Body of pancreas (tissue), 4 donors: ENCODE data around the gene ZNF335. TPM values are rescaled to one million over a fixed set of nuclear protein-coding genes. Genes with fewer than 3 reads are reported as not detected.
"Not testable (repeated sequence)": the region's sequence is repeated elsewhere in the genome, so short reads cannot be mapped to it uniquely, and the experiment has no call there.

Source experiments
- ATAC-seq: fragments of 150-250 bp; one replicate; pipeline ENCODE4 v1.9.1; 2016
- DNase-seq, 4 donors: peaks; one replicate each; pipeline ENCODE4 v3.0.0-alpha.2; 2019
- H3K27ac ChIP-seq, 4 donors: fragments of 200-600 bp; sonication (generic); 1 replicate in 3 of 4; 2 replicates in 1 of 4; pipeline versions ENCODE4 v1.5.1 to v1.6.1; 2016 to 2019; ENCODE audit warnings: mild to moderate bottlenecking in 1 of 4, mixed read lengths in 1 of 4, moderate library complexity in 1 of 4
- H3K27me3 ChIP-seq, 2 donors: fragments of 200-600 bp; sonication (generic); one replicate each; pipeline ENCODE4 v1.6.0; 2016; ENCODE audit warnings: mild to moderate bottlenecking in 1 of 2
- H3K36me3 ChIP-seq, 2 donors: fragments of 200-600 bp; sonication (generic); replicated peaks in 1 of 2; 2 replicates each; pipeline ENCODE4 v1.5.1; 2016; ENCODE audit warnings: low read depth in 2 of 2; ENCODE audit not compliant: insufficient read depth in 1 of 2
- H3K4me1 ChIP-seq: fragments of 200-600 bp; sonication (generic); one replicate; pipeline ENCODE4 v1.6.0; 2016
- H3K4me3 ChIP-seq, 2 donors: fragments of 200-600 bp; sonication (generic); 1 replicate in 1 of 2; 2 replicates in 1 of 2; pipeline ENCODE4 v1.5.1; 2016 to 2019
- H3K9me3 ChIP-seq, 3 donors: fragments of 200-600 bp; sonication (generic); 1 replicate in 2 of 3; 2 replicates in 1 of 3; pipeline ENCODE4 v1.5.1; 2016
- CTCF ChIP-seq, 7 experiments: fragments of 450-650 bp in 4 of 7; fragments of 200-600 bp in 3 of 7; sonication (generic) in 3 of 7; IDR thresholded peaks; one replicate each; pipeline ENCODE4 v1.5.1; 2016 to 2019; ENCODE audit warnings: antibody characterized with exemption in 7 of 7
- POLR2A ChIP-seq, 3 donors: fragments of 450-650 bp; IDR thresholded peaks; one replicate each; pipeline ENCODE4 v1.6.1; 2016; ENCODE audit warnings: antibody characterized with exemption in 3 of 3, mild to moderate bottlenecking in 2 of 3
- WGBS, 2 donors: methylation state at CpG; one replicate each; pipeline ENCODE4 v1.1.5; 2017; 5-methylcytosine and 5-hydroxymethylcytosine counted together
- intact Hi-C: fragments of 100-400 bp; cut with DNase I; formaldehyde crosslinking; loops from one replicate; pipeline ENCODE4 v1.15.1; 2023
- total RNA-seq, 2 donors: library from RNA; depleted of rRNA; stranded (reverse); fragments of >200 nt; gene quantifications; one replicate each; pipeline ENCODE4 v1.1.0, GENCODE V29; 2016

Gene ZNF335
- total RNA-seq, 2 donors from 2014 or later: 21.8 to 41.9 TPM

GRCh38 chr20:45902199-45902701, 69.8 kb downstream of the ZNF335 start:
- H3K36me3 ChIP-seq: peaks cover 0 to 21% of the 10 kb centered on the region in 2 donors
- ATAC-seq (no peak), DNase-seq (no peak)

GRCh38 chr20:45901332-45901731, 70.7 kb downstream of the ZNF335 start:
- DNase-seq, H3K4me3 ChIP-seq, ATAC-seq, H3K9me3 ChIP-seq, H3K27me3 ChIP-seq, intact Hi-C loops, H3K27ac ChIP-seq, H3K4me1 ChIP-seq: not testable (repeated sequence)
- WGBS, 2 donors: 92 to 95% methylated on average over 6 of the region's 6 CpGs
- peaks cover 0 to 21% of the 10 kb centered on the region in 2 donors for H3K36me3 ChIP-seq

More at GRCh38 chr20:45902199-45902701, 69.8 kb downstream of the ZNF335 start:
- Histone ChIP-seq H3K9me3 (no peaks in the 10 kb centered on the region), H3K27ac (no peak overlapping the region), H3K4me1 (no peaks in the 10 kb centered on the region), H3K4me3 (no peak overlapping the region), H3K27me3 (no peaks in the 10 kb centered on the region)
- WGBS, 2 donors: 91 to 100% methylated on average over 9 to 14 of the region's 14 CpGs
- TF ChIP-seq POLR2A (IDR thresholded peaks at IDR 0.05) (no peak), CTCF (IDR thresholded peaks at IDR 0.05) (no peak)
- intact Hi-C loops: no loop called here

DNA sequence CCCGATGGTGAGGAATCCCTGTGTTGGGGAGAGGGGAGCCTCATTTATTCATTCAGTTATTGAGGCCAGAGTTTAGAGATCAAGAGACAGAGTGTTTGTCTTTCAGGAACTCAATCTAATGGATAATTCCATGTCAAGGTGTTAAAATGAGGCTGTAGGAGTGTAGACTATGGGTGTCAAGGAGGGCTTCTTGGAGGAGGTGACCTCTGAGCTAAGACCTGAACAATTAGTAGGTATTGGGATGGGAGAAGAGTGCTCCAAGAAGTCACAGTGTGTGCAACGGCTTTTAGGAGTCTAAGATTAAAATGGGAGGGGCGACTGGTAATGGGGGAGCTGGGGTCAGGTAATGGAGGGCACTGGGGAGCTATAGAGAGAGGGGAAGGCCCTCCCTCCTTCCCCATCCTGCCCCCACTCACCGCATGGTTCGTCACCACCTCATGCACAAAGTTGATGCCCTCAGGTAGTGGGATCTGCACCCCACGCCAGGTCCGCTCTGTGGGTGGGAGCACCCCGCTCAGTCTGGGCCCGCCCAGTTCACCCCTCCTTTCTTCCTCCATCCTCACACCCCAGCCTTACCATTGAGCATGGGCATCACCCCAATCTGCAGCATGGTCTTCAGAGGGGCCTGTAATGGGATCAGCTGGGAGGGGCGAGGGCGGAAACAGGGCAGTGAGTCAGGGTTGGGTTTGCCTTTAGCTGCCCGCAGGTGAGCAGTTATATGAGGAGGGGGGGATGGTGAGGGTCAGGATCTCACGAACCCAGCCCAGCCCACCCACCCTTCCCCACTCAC, 72.8 kb downstream of the ZNF335 start:
- ATAC-seq: no peak

More for the DNA sequence above, 72.8 kb downstream of the ZNF335 start:
- H3K4me3 ChIP-seq: no peak overlapping the region
- DNase-seq: no peak
- intact Hi-C loops: loop anchor here (10.0 kb wide), 1 partner anchor 66 kb away; no protein-coding TSS in a partner anchor
- H3K36me3 ChIP-seq: peaks cover 0 to 24% of the 10 kb centered on the region in 2 donors
- H3K27me3 ChIP-seq: no peaks in the 10 kb centered on the region
- TF ChIP-seq CTCF (IDR thresholded peaks at IDR 0.05): no peak
- no peak for TF ChIP-seq POLR2A (IDR thresholded peaks at IDR 0.05)
- H3K9me3 ChIP-seq: no peaks in the 10 kb centered on the region
- 84% methylated on average over 11 to 13 of the region's 13 CpGs for WGBS, 2 donors
- no peaks in the 10 kb centered on the region for H3K4me1 ChIP-seq
- no peak overlapping the region for H3K27ac ChIP-seq

Other genes starting within 250 kb of the ZNF335 start
- gene SPINT4, start 249.9 kb downstream of the ZNF335 start, total RNA-seq: not detected
- not detected for gene WFDC3, start 180.3 kb downstream of the ZNF335 start, total RNA-seq
- 10 to 100 TPM; 14.8 to 18.9 TPM for gene DNTTIP1, start 180.2 kb downstream of the ZNF335 start, total RNA-seq
- gene UBE2C, start 159.6 kb downstream of the ZNF335 start, total RNA-seq: not detected
- gene TNNC2, start 144.9 kb downstream of the ZNF335 start, total RNA-seq: not detected
- gene SNX21, start 138.4 kb downstream of the ZNF335 start, total RNA-seq: 10 to 100 TPM; 42.8 to 46.5 TPM
- gene ACOT8, start 114.8 kb downstream of the ZNF335 start, total RNA-seq: 10 to 100 TPM; 36.8 to 42.8 TPM
- 1 to 10 TPM; 1.6 to 2.1 TPM for gene ZSWIM3, start 114.6 kb downstream of the ZNF335 start, total RNA-seq
- gene ZSWIM1, start 91.0 kb downstream of the ZNF335 start, total RNA-seq: 1 to 10 TPM; 5.2 to 7.6 TPM
- gene SPATA25, start 84.6 kb downstream of the ZNF335 start, total RNA-seq: 1 to 10 TPM; 1.3 to 2.6 TPM
- 1 to 10 TPM; 3.3 to 5.2 TPM for gene NEURL2, start 81.0 kb downstream of the ZNF335 start, total RNA-seq
- gene CTSA, start 80.9 kb downstream of the ZNF335 start, total RNA-seq: 10 to 100 TPM; 41.0 to 43.8 TPM
- gene PLTP, start 60.0 kb downstream of the ZNF335 start, total RNA-seq: 100 to 1,000 TPM; 109 to 198 TPM
- 10 to 100 TPM; 20.2 to 28.7 TPM for gene PCIF1, start 37.5 kb downstream of the ZNF335 start, total RNA-seq
- under 1 TPM in 1 of 2 donors, not detected in 1; 0.26 TPM for gene MMP9, start 36.7 kb upstream of the ZNF335 start, total RNA-seq
- not detected for gene SLC12A5, start 57.0 kb upstream of the ZNF335 start, total RNA-seq
- gene NCOA5, start 117.8 kb upstream of the ZNF335 start, total RNA-seq: 10 to 100 TPM; 11.9 to 13.7 TPM
- 10 to 100 TPM in 1 of 2 donors, 1 to 10 TPM in 1; 8.9 to 14.5 TPM for gene CD40, start 146.1 kb upstream of the ZNF335 start, total RNA-seq